Epithelial cell of esophagus (primary cell): ENCODE results near the gene EPHA2.
A peak's percentile ranks its signal among the peaks of the same experiment; 100 is the strongest.

Experiments
- DNase-seq: peaks from one replicate; pipeline ENCODE4 v3.0.0; 2010; ENCODE audit warnings: low read depth
- H3K4me3 ChIP-seq: 2 replicates; pipeline ENCODE4 v1.5.1; 2011; ENCODE audit warnings: mild to moderate bottlenecking, low read length, control low read depth
- CTCF ChIP-seq: IDR thresholded peaks from 2 replicates; pipeline ENCODE4 v1.5.1; 2011; ENCODE audit warnings: low read depth, mild to moderate bottlenecking, low read length, control low read depth, inconsistent platforms; ENCODE audit not compliant: insufficient read depth; ENCODE audit errors: missing control alignments

The EPHA2 gene

GRCh38 chr1:16092923-16093511, 62.9 kb downstream of the EPHA2 start:
- TF ChIP-seq CTCF = no peak
- H3K4me3 ChIP-seq = no peak overlapping the region
- DNase-seq = no peak

DNA sequence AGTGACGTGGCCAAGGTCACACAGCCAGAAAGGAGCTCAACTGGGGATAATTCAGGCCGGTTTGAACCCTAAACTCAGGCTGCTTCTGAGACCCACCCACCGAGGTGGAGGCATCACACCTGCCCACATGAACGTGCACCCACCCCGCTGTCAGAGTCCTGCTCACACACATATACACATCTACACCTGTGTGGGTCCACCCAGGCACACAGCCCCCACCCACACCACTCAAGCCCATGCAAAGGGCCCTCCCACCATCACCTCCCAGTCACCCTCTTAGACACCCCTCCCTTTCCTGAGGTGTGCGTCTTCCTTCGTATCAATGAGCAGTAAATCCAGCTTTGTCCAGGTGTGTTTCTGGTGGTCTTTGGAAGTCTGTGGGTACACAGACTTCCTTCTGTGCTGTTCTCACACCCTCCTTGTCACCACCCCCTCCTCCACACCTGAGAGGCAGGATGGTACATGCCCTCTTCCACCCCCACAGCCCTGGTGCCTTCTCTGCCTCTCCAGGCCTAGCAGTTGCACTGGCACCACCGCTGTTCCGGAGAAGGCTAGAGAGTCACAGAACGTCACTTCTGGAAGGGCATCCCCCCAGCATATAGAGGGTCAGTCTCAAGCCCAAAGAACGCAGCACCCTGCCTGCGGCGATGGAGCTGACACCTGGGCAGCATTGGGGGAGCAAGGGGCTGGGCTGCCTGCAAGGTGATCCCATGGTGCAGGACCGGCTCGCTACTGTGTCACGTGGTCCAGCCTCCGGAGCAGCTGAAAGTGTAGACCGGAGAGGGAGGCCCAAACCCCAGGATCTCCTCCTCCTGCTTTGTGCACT, 63.6 kb downstream of the EPHA2 start:
- no peak overlapping the region for H3K4me3 ChIP-seq
- peak; percentile 38 for DNase-seq

GRCh38 chr1:16091296-16091695, 64.6 kb downstream of the EPHA2 start:
- TF ChIP-seq CTCF = no peak
- peak; percentile 78 for DNase-seq
- no peak overlapping the region for H3K4me3 ChIP-seq

More for the DNA sequence above, 63.6 kb downstream of the EPHA2 start:
- no peak for TF ChIP-seq CTCF

DNA sequence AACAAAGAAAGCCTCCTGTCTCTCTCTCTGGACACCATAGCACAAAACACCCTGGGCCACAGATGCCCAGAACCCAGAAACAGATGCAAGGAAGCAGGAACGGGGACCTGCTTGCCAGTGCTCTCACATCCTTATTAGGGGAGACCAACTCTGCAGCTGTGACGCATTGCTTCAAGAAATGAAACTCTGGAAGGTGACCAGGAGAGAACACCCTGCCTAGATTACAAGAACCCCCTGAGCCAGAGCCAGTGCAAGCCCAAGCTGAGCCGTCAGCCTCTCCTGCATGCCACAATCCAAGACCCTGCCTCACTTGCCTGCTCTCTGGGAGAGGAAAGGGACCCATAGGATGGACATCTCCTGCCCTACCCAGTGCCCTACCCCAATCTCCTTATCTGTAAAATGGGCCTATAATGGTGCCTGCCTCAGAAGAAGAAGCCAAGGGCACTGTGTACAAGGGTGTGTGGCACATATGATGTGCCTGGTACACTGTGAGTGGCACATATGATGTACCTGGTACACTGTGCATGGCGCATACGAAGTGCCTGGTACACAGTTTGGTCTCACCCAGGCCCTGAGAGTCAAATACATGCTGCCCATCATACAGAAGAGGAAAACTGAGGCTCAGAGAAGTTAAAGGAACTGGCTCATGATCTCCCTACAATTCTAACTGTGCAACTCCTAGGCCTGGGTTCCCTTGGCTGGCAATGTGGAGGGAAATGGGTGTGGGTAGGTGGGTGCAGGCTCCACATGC, 65.6 kb downstream of the EPHA2 start:
- no peak overlapping the region for H3K4me3 ChIP-seq
- DNase-seq = no peak
- no peak for TF ChIP-seq CTCF

- peak; percentile 73 for DNase-seq
- TF ChIP-seq CTCF = no peak
- H3K4me3 ChIP-seq = no peak overlapping the region
These were observed 66.9 kb downstream of the EPHA2 start for GRCh38 chr1:16088996-16089395.

GRCh38 chr1:16088351-16088911, 67.4 kb downstream of the EPHA2 start:
- no peak for TF ChIP-seq CTCF
- no peak overlapping the region for H3K4me3 ChIP-seq

More at GRCh38 chr1:16088351-16088911, 67.4 kb downstream of the EPHA2 start:
- no peak for DNase-seq
